Erythroblast (primary cell): Measurements from ENCODE around the gene HEG1.

Experiments
- GATA1 ChIP-seq: IDR thresholded peaks from 2 replicates; pipeline ENCODE4 v1.6.1; 2011; ENCODE audit warnings: low read depth, mild to moderate bottlenecking, control low read depth, low read length, moderate library complexity
- POLR2A ChIP-seq: IDR thresholded peaks from 2 replicates; pipeline ENCODE4 v1.6.1; 2011; ENCODE audit warnings: mild to moderate bottlenecking, low read length

DNA sequence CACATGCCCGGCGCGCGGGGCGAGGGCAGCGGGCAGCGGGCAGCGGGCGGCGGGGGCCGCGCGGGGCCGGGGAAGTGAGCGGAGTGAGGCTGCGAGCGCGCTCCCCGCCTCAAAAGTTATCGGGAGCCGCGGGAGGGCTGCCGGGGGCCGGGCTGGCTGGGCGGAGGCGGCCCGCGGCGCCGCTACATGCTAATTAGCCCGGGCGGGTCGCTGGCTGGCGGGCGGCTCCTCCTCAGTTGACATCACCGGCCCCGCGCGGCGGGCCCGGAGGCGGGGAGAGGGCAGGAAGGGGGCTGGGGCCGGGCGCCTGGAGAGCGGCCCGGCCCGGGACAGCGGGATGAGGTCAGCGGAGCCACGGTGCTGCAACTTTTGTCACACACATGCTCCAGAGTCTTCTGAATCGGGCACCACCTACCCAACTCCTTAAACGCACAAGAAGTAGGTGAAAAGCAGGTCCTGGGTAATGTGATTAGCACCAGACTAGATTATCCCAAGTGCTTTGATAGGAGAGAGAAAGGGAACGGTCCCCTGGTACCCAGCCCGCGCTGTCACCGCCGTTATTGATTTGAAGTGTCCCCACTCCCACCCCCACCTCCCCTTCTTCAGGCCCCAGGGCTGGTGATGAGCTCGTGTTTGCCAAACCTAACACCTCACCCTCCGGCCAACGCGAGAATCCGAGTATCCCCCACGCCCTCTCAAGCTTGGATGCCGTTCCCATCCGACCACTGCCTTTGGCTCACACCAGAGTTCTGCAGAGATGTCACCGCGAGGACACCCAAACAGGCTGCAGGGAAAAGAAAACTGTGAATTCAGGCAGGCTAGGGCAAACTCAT, at the start of gene HEG1:
- TF ChIP-seq POLR2A (no peak), GATA1 (no peak)
